SH-SY5Y (cell line): ENCODE data around the gene EPB41.

Experiments
- GATA2 ChIP-seq: IDR thresholded peaks from 2 replicates; pipeline ENCODE4 v1.6.1; 2011; ENCODE audit warnings: mild to moderate bottlenecking, low read depth, low read length
- GATA3 ChIP-seq: IDR thresholded peaks from 2 replicates; pipeline ENCODE4 v1.6.1; 2011; ENCODE audit warnings: low read depth, mild to moderate bottlenecking, low read length, moderate library complexity

- TF ChIP-seq GATA2 (no peak), GATA3 (no peak)
These were observed 208.3 kb downstream of the EPB41 start for GRCh38 chr1:29122682-29123052.
